Epithelial cell of esophagus (primary cell): ENCODE measurements around the gene TATDN3.
"Not testable (repeated sequence)": the region's sequence is repeated elsewhere in the genome, so short reads cannot be mapped to it uniquely, and the experiment has no call there.

Experiments used
- DNase-seq: peaks from one replicate; pipeline ENCODE4 v3.0.0; 2010; ENCODE audit warnings: low read depth
- H3K4me3 ChIP-seq: 2 replicates; pipeline ENCODE4 v1.5.1; 2011; ENCODE audit warnings: mild to moderate bottlenecking, low read length, control low read depth
- TF ChIP-seq, protein P1 (sequence below): IDR thresholded peaks from 2 replicates; pipeline ENCODE4 v1.5.1; 2011; ENCODE audit warnings: low read depth, mild to moderate bottlenecking, low read length, control low read depth, inconsistent platforms; ENCODE audit not compliant: insufficient read depth; ENCODE audit errors: missing control alignments

Gene TATDN3

DNA sequence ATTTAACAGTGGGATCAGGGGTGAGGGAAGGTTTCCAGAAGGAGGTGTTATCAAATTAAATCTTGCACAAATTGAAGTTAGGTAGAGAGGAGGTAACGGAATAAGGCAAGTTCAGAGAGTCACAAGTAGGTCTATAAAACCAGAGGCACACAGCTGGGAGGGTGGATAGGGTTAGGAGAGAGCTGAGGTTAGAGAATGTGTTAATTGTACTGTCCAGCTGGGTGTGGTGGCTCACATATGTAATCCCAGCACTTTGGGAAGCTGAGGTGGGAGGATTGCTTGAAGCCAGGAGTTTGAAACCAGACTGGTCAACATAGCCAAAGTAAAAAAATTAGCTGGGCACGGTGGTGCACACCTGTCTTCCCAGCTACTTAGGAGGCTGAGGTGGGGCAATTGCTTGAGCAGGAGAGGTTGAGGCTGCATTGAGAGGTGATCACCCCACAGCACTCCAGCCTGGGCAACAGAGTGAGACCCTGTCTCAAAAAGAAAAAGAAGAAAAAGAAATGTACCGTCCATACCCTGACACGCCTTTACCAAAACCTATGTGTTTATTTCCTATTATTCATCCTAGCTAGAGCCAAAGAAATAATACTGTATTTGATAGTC, 35.6 kb downstream of the TATDN3 start:
- no peak overlapping the region for H3K4me3 ChIP-seq
- TF ChIP-seq, protein P1, sequence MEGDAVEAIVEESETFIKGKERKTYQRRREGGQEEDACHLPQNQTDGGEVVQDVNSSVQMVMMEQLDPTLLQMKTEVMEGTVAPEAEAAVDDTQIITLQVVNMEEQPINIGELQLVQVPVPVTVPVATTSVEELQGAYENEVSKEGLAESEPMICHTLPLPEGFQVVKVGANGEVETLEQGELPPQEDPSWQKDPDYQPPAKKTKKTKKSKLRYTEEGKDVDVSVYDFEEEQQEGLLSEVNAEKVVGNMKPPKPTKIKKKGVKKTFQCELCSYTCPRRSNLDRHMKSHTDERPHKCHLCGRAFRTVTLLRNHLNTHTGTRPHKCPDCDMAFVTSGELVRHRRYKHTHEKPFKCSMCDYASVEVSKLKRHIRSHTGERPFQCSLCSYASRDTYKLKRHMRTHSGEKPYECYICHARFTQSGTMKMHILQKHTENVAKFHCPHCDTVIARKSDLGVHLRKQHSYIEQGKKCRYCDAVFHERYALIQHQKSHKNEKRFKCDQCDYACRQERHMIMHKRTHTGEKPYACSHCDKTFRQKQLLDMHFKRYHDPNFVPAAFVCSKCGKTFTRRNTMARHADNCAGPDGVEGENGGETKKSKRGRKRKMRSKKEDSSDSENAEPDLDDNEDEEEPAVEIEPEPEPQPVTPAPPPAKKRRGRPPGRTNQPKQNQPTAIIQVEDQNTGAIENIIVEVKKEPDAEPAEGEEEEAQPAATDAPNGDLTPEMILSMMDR = no peak
- DNase-seq = no peak

DNA sequence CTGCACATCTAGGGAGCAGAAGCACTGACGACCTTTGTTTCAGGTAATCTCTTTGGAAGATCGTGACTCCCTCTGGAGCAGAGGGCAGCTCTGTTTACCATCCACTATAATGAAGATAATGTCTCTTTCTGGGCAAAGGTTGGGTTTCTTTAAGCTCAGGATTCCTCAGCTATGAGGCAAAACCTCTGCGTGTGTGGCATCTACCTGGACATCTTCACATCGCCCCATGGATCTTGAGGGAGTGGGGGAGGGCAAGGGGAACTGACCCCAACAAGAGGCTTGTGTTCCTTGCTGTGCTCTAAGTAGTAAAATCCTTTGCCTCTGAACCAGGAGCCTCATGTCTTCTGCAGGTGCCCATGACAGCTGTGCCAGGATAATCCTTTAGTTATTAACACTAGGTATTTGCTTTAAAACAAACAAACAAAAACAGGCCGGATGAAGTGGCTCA, 36.2 kb downstream of the TATDN3 start:
- H3K4me3 ChIP-seq = no peak overlapping the region
- TF ChIP-seq, protein P1 = no peak

DNA sequence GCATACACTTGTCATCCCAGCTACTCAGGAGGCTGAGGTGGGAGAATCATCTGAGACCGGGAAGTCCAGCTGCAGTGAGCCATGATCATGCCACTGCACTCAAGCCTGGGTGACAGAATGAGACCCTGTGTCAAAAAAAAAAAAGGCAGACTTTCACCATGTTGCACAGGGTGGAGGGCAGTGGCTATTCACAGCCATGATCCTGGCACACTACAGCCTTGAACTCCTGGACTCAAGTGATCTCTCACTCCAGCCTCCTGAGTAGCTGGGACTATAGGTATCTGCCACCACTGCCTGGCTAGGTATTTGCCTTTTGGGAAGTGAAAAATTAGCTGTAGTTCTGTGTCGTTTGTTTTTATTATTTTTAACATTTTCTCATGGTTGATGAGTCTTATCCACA, 36.7 kb downstream of the TATDN3 start:
- TF ChIP-seq, protein P1 = no peak
- H3K4me3 ChIP-seq = no peak overlapping the region
- DNase-seq = no peak

More for the DNA sequence above, 36.2 kb downstream of the TATDN3 start:
- DNase-seq = no peak

DNA sequence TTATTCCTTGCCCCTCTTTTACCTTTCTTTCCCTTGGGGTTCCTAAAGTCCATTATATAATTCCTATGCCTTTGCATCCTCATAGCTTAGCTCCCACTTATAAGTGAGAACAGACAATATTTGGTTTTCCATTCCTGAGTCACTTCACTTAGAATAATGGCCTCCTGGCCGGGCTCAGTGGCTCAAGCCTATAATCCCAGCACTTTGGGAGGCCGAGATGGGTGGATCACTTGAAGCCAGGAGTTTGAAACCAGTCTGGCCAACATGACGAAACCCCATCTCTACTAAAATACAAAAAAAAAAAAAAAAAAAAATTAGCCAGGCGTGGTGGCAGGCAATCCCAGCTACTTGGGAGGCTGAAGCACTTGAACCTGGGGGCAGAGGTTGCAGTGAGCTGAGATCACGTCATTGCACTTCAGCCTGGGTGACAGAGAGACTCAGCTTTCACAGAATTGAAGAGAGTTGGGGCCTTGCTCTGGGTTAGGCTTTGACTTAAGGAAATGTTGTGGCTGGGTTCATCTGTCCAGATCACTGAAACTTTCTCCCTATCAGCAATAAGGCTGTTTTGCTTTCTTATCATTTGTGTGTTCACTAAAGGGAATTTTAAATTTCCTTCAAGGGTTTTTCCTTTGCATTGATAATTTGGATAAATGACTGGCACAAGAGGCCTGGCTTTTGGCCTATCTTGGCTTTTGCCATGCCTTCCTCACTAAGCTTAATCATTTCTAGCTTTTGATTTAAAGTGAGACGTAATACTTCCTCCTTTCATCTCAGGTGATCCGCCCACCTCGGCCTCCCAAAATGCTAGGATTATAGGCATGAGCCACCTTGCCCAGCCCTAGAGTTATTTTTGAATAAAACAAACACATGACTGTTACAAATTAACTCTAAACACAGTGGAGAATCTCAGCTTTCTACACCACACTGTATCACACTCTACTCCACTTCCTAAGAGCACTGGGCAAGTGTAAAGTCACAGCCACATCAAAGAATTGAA, 41.8 kb downstream of the TATDN3 start:
- not testable (repeated sequence) for H3K4me3 ChIP-seq
- peak; percentile 2 for DNase-seq

DNA sequence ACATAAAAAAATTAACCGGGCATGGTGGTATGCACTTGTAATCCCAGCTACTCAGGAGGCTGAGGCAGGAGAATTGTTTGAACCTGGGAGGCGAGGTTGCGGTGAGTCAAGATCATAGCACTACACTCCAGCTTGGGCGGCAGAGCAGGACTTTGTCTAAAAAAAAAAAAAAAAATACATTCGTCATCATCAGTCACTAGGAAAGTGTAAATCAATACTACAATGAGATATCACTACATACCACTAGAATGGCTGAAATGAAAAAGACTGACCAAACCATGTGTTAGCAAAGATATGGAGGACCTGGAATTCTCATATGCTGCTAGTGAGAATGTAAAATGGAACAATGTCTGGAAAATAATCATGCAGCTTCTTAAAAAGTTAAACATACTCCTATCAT, 46.5 kb downstream of the TATDN3 start:
- H3K4me3 ChIP-seq = no peak overlapping the region
- peak; percentile 14 for DNase-seq
- TF ChIP-seq, protein P1 = no peak

DNA sequence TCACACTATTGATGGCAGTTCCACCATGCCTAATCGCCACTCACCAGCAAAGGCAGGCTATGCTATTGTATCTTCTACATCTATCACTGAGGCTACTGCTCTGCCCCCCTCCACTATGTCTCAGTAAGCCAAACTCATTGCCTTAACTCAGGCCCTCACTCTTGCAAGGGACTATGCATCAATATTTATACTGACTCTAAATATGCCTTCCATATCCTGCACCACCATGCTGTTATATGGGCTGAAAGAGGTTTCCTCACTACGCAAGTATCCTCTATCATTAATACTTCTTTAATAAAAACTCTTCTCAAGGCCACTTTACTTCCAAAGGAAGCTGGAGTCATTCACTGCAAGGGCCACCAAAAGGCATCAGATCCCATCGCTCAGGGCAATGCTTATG, 52.8 kb downstream of the TATDN3 start:
- not testable (repeated sequence) for H3K4me3 ChIP-seq, DNase-seq

DNA sequence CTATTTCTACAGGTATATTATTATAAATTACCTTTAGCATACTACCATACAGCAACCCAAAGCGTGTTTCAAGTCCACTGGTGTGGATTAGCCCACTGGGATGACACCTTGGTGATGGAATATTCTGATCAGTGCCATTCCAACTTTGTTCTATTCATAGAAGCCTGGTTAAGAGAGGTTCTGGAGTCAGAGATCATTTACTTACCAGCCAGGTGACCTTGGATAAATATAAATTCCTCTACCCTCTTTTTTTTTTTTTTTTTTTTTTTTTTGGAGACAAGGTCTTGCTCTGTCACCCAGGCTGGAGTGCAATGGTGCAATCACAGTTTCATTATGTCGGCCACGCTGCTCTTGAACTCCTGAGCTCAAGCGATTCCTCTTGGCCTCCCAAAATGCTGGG, 55.9 kb downstream of the TATDN3 start, which contains the start of gene SPATA45:
Gene SPATA45 (minus strand): TSS at position 101 of the 400 bp plus-strand sequence. CDS start 11,500 bp downstream, outside the sequence.
- DNase-seq = no peak
- TF ChIP-seq, protein P1 = no peak
- no peak within 1 kb of the TSS for H3K4me3 ChIP-seq
